GM20000 (cell line): Measurements from ENCODE around the gene AURKAIP1.
"Not testable (repeated sequence)": the region's sequence is repeated elsewhere in the genome, so short reads cannot be mapped to it uniquely, and the experiment has no call there.

Source experiments
- DNase-seq: peaks from one replicate; pipeline ENCODE4 v3.0.0; 2012; ENCODE audit warnings: low spot score
- CTCF ChIP-seq: IDR thresholded peaks from 2 replicates; pipeline ENCODE4 v1.5.1; 2012; ENCODE audit warnings: mild to moderate bottlenecking, control low read depth; ENCODE audit errors: extremely low read depth, missing control alignments

The AURKAIP1 gene

GRCh38 chr1:1411626-1412025 is 36.6 kb upstream of the AURKAIP1 start:
- no peak for TF ChIP-seq CTCF
- no peak for DNase-seq

DNA sequence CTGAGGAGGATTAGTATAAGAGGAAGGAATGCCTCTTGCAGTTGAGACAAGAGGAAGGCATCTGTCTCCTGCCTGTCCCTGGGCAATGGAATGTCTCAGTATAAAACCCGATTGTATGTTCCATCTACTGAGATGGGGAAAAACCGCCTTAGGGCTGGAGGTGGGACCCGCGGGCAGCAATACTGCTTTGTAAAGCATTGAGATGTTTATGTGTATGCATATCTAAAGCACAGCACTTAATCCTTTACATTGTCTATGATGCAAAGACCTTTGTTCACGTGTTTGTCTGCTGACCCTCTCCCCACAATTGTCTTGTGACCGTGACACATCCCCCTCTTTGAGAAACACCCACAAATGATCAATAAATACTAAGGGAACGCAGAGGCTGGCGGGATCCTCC is 35.2 kb upstream of the AURKAIP1 start:
- not testable (repeated sequence) for DNase-seq

DNA sequence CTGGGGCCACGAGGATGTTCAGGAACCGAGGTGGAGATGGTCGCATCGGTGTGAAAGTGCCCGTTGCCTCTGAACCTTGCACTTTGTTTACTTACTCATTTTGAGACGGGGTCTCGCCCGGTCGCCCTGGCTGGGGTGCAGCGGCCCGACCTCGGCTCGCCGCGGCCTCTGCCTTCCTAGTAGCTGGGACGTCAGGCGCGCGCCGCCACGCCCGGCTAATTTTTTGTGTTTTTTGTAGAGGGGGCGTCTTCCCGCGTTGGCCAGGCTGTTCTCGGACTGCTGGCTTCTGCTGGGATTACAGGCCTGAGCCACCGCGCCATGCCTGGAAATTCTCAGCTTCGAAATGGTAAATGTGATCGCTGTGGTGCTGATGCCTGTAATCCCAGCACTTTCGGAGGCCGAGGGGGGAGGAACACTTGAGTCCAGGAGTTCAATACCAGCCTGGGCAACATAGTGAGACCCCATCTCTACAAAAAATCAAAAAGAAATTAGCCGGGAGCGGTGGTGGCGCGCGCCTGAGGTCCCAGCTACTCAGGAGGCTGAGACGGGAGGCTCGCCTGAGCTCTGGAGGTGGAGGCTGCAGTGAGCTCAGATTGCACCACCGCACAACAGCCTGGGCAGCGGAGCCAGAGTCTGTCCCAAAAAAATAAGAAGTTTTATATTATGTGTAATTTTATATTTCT is 32.8 kb upstream of the AURKAIP1 start:
- no peak for DNase-seq
- no peak for TF ChIP-seq CTCF

DNA sequence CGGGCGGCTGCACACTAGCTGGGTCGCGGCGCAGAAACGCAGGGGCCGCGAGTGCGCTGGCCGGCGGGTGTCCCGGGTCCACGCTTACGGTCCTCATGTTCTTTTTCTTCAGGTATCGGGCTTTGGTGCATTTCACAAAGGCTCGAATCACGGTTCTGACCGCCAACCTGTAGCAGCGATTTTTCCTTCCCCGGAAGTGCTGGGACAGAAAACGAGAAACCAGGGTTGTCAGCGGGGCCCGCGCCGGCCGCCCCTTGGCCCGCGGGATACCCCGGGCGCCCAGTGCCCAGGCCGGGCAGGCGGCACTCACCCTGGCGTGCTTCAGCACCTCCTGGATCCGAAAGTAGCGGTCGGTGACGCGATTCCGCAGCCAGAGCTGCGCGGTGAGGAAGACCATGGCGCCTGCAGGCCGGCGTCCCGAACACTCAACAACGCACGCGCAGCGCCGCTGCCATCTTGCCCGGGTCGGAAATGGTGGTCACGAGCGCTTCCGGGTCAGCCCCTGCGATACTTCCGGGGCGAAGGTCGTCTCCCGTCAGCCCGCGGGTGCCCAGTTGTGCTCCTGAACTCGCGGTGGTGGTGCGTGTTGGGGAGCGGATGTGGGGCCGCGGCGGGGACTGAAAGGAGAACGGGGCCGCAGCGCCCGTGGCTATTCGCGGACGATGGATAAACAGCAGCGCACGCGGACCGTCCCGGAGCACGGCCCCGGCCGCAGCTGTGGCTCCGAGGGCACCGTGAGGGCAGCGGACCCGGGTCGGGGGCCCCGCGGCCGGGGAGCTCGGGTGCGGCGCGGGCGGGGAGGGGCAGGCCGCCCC is 32.0 kb upstream of the AURKAIP1 start, which contains the start of gene MRPL20:
Gene MRPL20, minus strand, starts transcription at position 473 of the 815 bp plus-strand sequence. Its CDS starts 76 bp downstream, at position 397.
- TF ChIP-seq CTCF: no peak
- DNase-seq: peak; percentile 99

GRCh38 chr1:1406101-1406820 is 31.3 kb upstream of the AURKAIP1 start:
- TF ChIP-seq CTCF: no peak
- DNase-seq: no peak

DNA sequence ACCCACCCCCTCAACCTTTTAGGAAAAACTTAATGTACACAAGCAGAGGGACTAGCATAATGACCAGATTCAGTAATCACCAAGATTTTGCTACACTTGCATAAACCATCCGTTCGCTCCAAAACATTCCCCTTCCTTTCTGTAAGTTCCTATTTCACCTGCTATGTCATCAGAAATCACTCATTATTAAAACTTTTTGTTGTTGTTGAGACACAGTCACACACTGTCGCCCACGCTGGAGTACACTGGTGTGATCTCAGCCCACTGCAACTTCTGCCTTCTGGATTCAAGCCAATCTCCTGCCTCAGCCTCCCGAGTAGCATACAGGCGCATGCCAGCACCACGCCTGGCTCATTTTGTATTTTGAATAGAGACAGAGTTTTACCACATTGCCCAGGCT is 28.6 kb upstream of the AURKAIP1 start:
- DNase-seq: no peak
- TF ChIP-seq CTCF: no peak

DNA sequence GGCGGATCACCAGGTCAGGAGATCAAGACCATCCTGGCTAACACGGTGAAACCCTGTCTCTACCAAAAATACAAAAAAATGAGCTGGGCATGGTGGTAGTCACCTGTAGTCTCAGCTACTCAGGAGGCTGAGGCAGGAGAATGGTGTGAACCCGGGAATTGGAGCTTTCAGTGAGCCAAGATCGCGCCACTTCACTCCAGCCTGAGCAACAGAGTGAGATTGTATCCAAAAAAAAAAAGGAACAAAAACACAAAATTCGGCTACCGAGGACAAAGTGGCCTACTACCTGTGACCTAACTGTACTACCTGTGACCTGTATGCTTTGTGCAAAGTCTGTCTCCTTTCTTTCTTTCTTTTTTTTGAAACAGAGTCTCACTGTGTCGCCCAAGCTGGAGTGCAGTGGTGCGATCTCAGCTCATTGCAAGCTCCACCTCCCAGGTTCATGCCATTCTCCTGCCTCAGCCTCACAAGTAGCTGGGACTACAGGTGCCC is 27.9 kb upstream of the AURKAIP1 start:
- DNase-seq: not testable (repeated sequence)
